Keratinocyte (primary cell): Measurements from ENCODE around the gene UBL5. TPM values are rescaled to one million over a fixed set of nuclear protein-coding genes. Genes with fewer than 3 reads are reported as not detected.

Experiments used
- DNase-seq: peaks from one replicate; pipeline ENCODE4 v3.0.0-alpha.2; 2011; ENCODE audit warnings: low read depth, missing footprints, low spot score
- FAIRE-seq: peaks from 2 replicates; lab custom pipeline; 2011; peaks lifted over from hg19 to GRCh38; lab: Jason Lieb, UNC
- H2AFZ ChIP-seq: 2 replicates; pipeline ENCODE4 v1.6.0; 2012; ENCODE audit warnings: low read length, control low read depth, inconsistent platforms; ENCODE audit not compliant: control insufficient read depth
- H3K27ac ChIP-seq: 2 replicates; pipeline ENCODE4 v1.5.1; 2011; ENCODE audit warnings: low read length; ENCODE audit not compliant: control insufficient read depth, insufficient read depth
- H3K27me3 ChIP-seq: 3 replicates; pipeline ENCODE4 v1.6.0; 2011; ENCODE audit warnings: low read length; ENCODE audit not compliant: control insufficient read depth, insufficient read depth; ENCODE audit errors: extremely low read depth
- H3K36me3 ChIP-seq, 2 experiments: 2 replicates in 1 of 2; 3 replicates in 1 of 2; pipeline ENCODE4 v1.5.1; 2011; ENCODE audit warnings: low read length in 2 of 2, mild to moderate bottlenecking in 1 of 2; ENCODE audit not compliant: control insufficient read depth in 2 of 2, insufficient read depth in 2 of 2; ENCODE audit errors: extremely low read depth in 1 of 2
- H3K4me1 ChIP-seq: 3 replicates; pipeline ENCODE4 v1.5.1; 2011; ENCODE audit warnings: low read length; ENCODE audit not compliant: control insufficient read depth, insufficient read depth; ENCODE audit errors: extremely low read depth
- H3K4me2 ChIP-seq: 3 replicates; pipeline ENCODE4 v1.6.0; 2011; ENCODE audit warnings: low read depth, low read length; ENCODE audit not compliant: control insufficient read depth, insufficient read depth; ENCODE audit errors: extremely low read depth
- H3K4me3 ChIP-seq, 3 experiments: fragments of 200-600 bp in 1 of 3; sonication (generic) in 1 of 3; 2 replicates in 2 of 3; 3 replicates in 1 of 3; pipeline ENCODE4 v1.5.1; 2011 to 2016; ENCODE audit warnings: low read length in 3 of 3, mild to moderate bottlenecking in 3 of 3, control low read depth in 2 of 3, inconsistent platforms in 1 of 3, low read depth in 1 of 3, mixed read lengths in 1 of 3, mixed run types in 1 of 3, moderate library complexity in 1 of 3; ENCODE audit not compliant: control insufficient read depth in 2 of 3, insufficient read depth in 2 of 3; ENCODE audit errors: extremely low read depth in 1 of 3
- H3K79me2 ChIP-seq: 2 replicates; pipeline ENCODE4 v1.6.0; 2012; ENCODE audit warnings: low read length; ENCODE audit not compliant: control insufficient read depth, insufficient read depth
- H3K9ac ChIP-seq: 3 replicates; pipeline ENCODE4 v1.6.0; 2011; ENCODE audit warnings: low read length; ENCODE audit not compliant: control insufficient read depth, insufficient read depth; ENCODE audit errors: extremely low read depth
- H3K9me1 ChIP-seq: 3 replicates; pipeline ENCODE4 v1.6.0; 2011; ENCODE audit warnings: low read length; ENCODE audit not compliant: control insufficient read depth, insufficient read depth; ENCODE audit errors: extremely low read depth
- H3K9me3 ChIP-seq: 2 replicates; pipeline ENCODE4 v1.5.1; 2012; ENCODE audit warnings: low read depth, low read length; ENCODE audit not compliant: control insufficient read depth
- H4K20me1 ChIP-seq: 3 replicates; pipeline ENCODE4 v1.6.0; 2011; ENCODE audit warnings: low read length; ENCODE audit not compliant: control insufficient read depth, insufficient read depth; ENCODE audit errors: extremely low read depth
- EZH2 ChIP-seq: IDR thresholded peaks from one replicate; pipeline ENCODE4 v1.6.1; 2012; ENCODE audit warnings: inconsistent platforms, mild to moderate bottlenecking, low read length, moderate library complexity
- dilution Hi-C: fragments of 300-500 bp; cut with MboI; formaldehyde crosslinking; loops from one replicate; pipeline ENCODE4 v1.7.0; 2020; ENCODE audit warnings: low sequenced_read_pairs; ENCODE audit not compliant: extremely low pct_ligation_motif_present
- polyA plus RNA-seq, 5 experiments: library from polyadenylated mRNA; depleted of rRNA in 3 of 5; stranded (reverse) in 3 of 5; stranded (forward) in 1 of 5; unstranded in 1 of 5; fragments of >200 nt; gene quantifications; 1 replicate in 1 of 5; 2 replicates in 3 of 5; 3 replicates in 1 of 5; pipeline versions ENCODE4 v1.2.1 to v1.2.3, GENCODE V29; 2011 to 2012; ENCODE audit warnings: missing spikeins in 2 of 5, low read depth in 1 of 5, low replicate concordance in 1 of 5
- TF ChIP-seq, protein P1 (sequence below), 3 experiments: IDR thresholded peaks in 1 of 3; conservative IDR thresholded peaks in 1 of 3; optimal IDR thresholded peaks in 1 of 3; 2 replicates in 2 of 3; 3 replicates in 1 of 3; pipeline versions ENCODE3 to v1.5.1; 2011; ENCODE audit warnings: low read length in 3 of 3, mild to moderate bottlenecking in 3 of 3, moderate library complexity in 2 of 3, control low read depth in 1 of 3, inconsistent platforms in 1 of 3; ENCODE audit not compliant: insufficient read depth in 2 of 3; ENCODE audit errors: extremely low read depth in 1 of 3

Gene UBL5
- polyA plus RNA-seq, 1 donor (not counting 4 experiments of a cell fraction or from before 2014, with no cell fraction given): 995 TPM

DNA sequence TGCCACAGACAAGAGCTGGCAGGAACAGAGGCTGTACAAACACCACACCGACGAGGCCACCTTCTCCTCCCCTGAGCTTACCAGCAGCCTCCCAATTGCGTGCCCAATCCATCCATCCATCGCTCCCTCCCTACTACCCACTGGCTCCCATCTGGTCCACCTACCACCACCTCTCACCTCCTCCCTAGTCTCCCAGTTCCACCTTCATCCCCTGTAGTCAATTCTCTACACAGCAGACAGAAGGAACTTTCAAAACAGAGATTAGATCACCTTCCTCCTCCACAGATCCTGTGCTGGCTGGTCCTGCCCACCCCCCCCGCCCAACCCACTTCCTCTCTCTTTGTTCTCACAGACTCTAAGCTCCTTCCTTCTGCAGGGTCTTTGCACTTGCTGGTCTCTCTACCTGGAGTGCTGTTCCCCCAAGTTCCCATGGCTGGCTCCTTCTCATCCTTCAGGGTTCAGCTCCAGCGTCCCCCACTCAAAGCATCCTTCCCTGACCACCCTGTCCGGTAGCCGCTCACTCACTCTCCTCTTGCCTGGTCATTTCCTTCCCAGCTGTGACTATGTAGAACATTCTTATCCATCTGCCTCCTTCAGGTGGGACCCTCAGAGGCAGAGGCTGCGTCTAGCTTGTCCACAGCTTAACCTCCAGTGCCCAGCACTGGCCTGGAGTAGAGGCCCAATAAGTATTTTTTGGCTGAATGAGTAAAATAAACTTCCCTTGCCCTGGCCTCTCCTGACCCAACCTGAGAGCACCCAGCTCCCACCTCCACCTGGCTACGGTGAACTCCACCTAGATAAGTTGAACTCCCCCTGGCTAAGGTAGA lies 30.4 kb downstream of the UBL5 start:
- Histone ChIP-seq H3K9me3 (no peaks in the 10 kb centered on the region), H3K4me3 (no peak overlapping the region), H3K4me1 (peaks cover 11% of the 10 kb centered on the region), H3K4me2 (peak overlapping the region; percentile 24), H3K79me2 (no peaks in the 10 kb centered on the region), H3K27ac (no peak overlapping the region), H3K9ac (no peak overlapping the region), H4K20me1 (no peaks in the 10 kb centered on the region), H3K27me3 (peaks cover 9% of the 10 kb centered on the region), H3K36me3 (no peaks in the 10 kb centered on the region), H3K9me1 (no peaks in the 10 kb centered on the region), H2AFZ (no peak overlapping the region)
- DNase-seq (no peak), FAIRE-seq (no peak)
- dilution Hi-C loops: no loop called here
- TF ChIP-seq, protein P1, sequence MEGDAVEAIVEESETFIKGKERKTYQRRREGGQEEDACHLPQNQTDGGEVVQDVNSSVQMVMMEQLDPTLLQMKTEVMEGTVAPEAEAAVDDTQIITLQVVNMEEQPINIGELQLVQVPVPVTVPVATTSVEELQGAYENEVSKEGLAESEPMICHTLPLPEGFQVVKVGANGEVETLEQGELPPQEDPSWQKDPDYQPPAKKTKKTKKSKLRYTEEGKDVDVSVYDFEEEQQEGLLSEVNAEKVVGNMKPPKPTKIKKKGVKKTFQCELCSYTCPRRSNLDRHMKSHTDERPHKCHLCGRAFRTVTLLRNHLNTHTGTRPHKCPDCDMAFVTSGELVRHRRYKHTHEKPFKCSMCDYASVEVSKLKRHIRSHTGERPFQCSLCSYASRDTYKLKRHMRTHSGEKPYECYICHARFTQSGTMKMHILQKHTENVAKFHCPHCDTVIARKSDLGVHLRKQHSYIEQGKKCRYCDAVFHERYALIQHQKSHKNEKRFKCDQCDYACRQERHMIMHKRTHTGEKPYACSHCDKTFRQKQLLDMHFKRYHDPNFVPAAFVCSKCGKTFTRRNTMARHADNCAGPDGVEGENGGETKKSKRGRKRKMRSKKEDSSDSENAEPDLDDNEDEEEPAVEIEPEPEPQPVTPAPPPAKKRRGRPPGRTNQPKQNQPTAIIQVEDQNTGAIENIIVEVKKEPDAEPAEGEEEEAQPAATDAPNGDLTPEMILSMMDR (optimal IDR thresholded peaks at IDR 0.05 in 1 of 3, IDR thresholded peaks at IDR 0.05 in 1 of 3, conservative IDR thresholded peaks at IDR 0.05 in 1 of 3; ENCODE audit: extremely low read depth in 1 of 3, insufficient read depth in 2 of 3, low read length in 3 of 3): no peak
- no peak for TF ChIP-seq EZH2

DNA sequence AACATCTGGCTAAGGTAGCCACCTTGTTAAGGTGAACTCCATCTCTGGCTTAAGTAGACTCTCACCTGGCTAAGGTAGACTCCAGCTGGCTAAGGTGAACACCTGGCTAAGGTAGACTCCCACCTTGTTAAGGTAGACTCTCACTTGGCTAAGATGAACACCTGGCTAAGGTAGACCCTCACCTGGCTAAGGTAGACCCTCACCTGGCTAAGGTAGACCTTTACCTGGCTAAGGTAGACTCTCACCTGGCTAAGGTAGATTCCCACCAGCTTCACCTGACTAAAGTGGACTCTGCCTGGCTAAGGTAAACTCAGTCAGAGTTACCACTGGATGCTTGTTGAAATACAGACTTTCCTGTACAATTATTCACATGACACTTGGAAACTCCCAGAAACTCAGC lies 31.0 kb downstream of the UBL5 start:
- Histone ChIP-seq H3K27ac (no peak overlapping the region), H3K9ac (no peak overlapping the region), H3K4me3 (no peak overlapping the region), H2AFZ (no peak overlapping the region), H3K4me1 (peaks cover 11% of the 10 kb centered on the region), H3K4me2 (no peak overlapping the region), H3K36me3 (no peaks in the 10 kb centered on the region), H3K79me2 (no peaks in the 10 kb centered on the region), H3K9me1 (no peaks in the 10 kb centered on the region), H4K20me1 (no peaks in the 10 kb centered on the region), H3K27me3 (peaks cover 9% of the 10 kb centered on the region), H3K9me3 (no peaks in the 10 kb centered on the region)
- FAIRE-seq (no peak), DNase-seq (no peak)
- dilution Hi-C loops: no loop called here
- TF ChIP-seq, protein P1 (optimal IDR thresholded peaks at IDR 0.05 in 1 of 3, IDR thresholded peaks at IDR 0.05 in 1 of 3, conservative IDR thresholded peaks at IDR 0.05 in 1 of 3; ENCODE audit: extremely low read depth in 1 of 3, insufficient read depth in 2 of 3, low read length in 3 of 3): no peak
- no peak for TF ChIP-seq EZH2
